Measurements from ENCODE around the gene MCRIP2.
"Not testable (repeated sequence)": the region's sequence is repeated elsewhere in the genome, so short reads cannot be mapped to it uniquely, and the experiment has no call there.

The MCRIP2 gene

GRCh38 chr16:683396-684070, 41.9 kb downstream of the MCRIP2 start:
- DNase-seq, result no peak

DNA sequence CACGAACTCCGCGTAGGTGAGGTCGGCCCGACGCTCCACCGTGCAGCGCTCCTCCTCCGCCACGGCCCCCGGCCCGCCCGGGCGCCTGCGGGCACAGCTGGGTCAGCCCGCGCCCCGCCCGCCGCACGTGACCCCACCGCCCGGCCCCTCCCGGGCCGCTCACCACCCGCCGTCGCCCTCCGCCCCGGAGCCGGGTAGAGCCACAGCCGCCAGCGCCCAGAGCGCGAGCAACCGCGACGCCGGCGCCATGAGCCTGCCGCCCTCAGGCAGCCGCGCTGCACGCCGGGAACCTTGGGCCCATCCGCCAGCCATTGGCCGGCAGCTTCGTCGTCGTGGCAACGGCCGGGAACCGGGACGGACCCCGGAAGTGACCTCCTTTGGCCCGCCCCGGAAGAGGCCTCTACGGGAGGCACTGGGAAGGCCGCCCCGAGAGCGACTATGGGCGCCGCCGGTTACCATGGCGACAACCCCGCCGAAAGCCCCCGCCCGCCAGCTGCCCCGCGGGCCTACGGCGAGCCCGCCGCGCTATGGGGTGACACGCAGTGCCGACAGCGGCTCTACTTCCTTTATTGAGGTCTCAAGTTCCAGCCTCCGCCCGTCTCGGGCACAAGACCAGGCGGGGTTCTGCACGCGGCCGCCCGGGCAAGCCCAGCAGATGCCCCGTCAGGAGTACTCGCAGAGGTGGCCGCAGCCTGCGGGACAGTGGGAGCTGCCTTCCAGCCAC, 42.6 kb downstream of the MCRIP2 start, which contains the start of gene JMJD8:
JMJD8 (minus strand) TSS at position 264 of the 724 bp plus-strand sequence; CDS start at position 249, 15 bp downstream.
- no peak for DNase-seq

DNA sequence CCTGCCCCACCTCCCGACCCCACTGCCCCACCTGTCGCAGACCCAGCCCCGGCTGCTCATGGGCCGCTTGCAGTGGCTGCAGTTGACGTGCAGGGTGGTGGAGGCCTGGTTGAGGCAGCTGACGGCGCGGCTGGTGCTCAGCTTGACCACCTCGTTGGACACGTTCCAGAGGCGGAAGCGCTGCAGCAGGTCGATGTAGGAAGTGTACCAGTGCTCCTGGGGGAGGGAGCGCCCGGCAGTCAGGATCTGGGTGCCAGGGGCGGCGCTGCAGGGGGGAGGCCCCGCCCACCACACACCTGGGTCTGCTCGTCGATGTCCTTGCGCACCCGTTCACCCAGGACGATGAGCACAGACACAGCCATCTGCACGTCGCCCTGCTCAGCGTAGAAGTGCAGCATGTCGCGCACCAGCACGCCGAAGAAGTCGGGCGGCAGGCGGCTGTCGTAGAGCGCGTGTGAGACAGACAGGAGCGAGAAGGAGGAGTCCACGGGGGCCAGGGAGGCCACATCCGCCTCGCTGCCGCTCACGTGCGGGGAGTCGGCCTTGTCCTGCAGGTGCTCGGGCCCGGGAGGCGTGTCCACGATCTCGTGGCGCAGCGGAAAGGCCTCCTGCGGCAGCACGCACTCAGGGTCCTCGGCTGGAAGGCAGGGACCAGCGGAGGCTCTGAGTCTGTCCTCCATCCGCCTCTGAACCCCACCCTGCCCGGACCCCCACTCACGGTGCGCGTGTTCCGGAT, 43.5 kb downstream of the MCRIP2 start:
- DNase-seq, result no peak

- no peak for DNase-seq
Observed at GRCh38 chr16:685967-686366, 44.3 kb downstream of the MCRIP2 start.

DNA sequence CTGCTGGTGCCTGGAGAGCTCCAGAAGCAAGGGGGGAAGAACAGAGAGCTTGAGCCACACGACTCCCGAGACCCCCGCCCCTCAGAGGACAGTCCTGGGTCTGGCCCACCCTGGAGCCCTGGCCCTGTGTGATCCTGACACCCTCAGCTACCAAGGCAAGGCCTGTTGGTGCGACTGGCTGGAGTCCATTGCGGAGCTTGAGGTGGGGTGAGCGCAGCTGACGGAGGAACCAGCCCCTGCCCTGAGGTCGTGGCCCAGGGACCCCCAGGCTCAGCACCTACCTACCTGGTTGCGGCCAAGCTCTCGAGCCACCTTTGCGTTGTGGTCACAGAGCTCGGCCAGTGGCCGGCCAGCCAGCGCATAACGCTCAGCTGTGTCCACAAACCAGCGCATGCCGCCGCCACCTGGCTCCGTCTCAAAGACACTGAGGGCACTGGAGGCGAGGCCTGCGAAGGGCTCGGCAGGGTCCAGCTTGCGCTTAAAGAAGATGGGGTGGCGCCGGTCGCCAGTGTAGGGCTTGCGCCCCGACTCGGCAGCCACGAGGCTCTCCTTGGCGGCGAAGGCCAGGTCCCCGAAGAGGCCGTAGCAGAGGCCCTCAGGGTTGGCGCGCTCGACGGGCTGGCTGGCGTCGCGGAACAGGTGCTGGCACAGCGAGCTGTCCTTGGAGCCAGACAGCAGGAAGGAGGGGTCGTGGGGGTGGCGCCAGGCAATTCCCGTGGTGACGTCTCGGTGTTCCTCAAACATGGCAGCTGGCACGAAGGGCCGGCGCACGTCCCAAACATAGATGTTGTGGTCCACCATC, 45.0 kb downstream of the MCRIP2 start:
- DNase-seq, result no peak

GRCh38 chr16:687499-687898, 45.9 kb downstream of the MCRIP2 start:
- DNase-seq, result no peak

DNA sequence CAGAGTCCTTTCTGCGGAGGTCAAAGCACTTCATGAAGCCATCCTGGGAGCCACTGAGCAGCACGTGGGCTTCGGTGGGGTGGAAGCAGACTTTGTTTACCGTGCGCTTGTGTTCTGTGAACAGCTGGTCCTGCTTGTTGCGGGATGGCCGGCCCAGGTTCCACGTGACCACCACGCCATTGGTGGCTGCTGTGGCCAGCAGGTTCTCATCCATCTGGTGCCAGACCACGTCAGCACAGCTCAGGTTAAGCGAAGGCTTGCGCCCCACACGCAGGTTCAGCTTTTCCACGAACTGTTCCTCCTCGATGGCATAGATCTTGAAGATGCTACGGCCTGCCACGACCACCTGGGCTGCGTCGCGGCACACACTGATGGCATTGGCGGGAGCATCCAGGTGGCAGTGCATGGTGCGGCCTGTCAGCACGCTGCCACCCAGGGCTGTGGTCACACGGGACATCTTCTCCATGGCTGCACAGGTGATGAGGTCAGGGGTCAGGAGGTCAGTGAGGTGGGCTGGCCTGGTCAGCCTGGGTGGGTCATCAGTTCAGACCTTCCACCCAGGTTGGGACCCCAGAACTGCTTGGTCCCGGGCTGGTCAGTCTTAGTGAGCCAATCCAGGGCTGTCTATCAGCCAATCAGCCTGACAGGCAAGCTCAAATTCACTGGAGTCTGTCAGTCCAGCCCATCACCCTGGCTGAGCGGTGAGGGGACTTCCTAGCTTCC, 47.7 kb downstream of the MCRIP2 start:
- DNase-seq, result no peak

DNA sequence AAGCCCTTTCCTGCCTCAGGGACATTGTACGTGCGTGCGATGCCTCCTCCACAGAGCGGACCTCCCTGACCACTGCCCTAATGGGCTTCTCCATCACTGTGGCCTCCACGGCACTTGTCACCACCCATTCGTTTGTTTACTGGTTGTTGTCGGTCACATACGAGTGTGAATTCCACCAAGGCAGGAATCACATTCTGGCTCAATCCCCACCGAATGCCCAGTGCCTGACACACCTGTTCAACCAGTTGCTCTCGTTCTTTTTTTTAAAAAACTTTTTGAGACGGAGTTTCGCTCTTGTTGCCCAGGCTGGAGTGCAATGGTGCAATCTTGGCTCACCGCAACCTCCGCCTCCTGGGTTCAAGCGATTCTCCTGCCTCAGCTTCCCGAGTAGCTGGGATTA, 49.6 kb downstream of the MCRIP2 start:
- DNase-seq, result not testable (repeated sequence)

DNA sequence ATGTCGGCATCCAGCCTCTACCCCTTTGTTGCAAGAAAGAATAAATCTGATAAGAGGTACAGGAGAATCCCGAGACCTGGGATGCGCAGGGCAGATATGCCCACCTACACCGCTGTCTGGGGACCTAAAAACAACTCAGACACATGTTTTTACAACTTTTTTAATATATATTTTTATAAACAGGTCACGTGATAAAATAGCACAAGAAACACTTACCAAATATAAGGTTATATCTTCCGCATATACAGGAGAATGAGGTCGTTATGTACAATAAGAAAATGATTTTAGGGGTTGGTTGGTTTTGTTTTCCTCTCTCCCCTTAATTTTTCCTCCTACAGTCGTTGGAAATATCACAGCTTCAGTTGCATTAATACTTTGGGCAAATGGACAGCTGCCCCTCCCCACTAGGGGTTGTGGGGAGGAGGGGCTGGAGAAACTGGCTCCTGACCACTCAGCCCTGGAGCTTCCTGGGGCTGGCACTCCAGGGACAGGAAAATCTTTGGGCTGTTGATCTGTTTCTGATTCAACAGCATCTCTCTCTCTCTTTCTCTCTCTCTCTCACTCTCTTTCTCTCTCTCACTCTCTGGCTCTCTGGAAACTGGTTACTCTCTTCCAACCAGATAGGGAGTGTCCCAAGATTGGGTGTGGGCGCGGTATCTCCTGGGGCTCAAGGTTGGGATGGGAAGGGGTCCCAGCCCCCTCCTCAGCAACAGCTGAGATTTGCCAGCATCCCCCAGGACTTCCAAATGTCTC, 50.9 kb downstream of the MCRIP2 start:
- DNase-seq, result no peak

DNA sequence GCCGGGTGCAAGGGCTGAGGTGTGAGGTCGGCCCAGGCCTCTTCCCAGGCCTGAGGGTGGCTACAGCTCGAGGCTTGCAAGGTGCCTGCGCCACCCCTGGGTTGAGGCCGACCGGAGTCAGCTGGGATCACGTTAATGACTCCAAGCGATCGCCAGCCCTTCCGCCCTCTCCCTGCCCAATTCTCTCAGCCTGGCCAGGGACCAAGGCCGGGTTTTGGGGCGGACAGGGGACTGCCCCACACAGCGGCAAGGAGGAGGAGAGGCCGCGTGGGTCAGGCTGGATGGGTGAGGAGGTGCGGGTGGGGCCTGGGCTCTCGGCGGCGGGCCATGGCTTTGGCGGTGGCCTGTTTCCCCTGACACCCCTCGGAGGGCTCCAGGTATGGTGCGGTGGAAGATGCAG, 51.7 kb downstream of the MCRIP2 start:
- no peak for DNase-seq

- DNase-seq, result no peak
Observed at GRCh38 chr16:693766-694165, 52.1 kb downstream of the MCRIP2 start.

- no peak for DNase-seq
Observed at GRCh38 chr16:694187-694862, 52.7 kb downstream of the MCRIP2 start.

DNA sequence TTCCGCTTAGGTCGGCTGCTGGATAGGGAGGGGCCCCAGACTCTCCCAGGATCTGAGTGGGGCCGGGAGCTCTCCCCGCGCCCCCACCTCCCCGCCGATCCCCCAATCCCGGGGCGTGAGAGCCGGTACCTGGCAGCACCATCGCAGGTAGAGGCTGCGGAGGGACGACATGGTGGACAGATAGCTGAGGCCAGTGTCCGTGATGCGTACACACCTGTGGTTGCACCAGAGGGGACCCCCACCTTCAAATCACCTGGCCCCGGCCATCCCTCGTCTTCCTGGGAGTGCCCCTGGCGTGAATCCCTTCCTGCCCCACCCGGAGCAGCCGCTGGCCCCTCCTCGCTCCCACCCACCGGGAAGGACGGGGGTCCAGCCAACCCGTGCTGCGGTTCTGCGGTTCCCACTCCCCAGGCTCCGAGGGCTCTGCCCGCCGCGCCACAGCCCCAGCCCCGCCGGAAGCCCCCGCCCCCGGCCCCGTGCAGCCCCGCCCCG, 53.3 kb downstream of the MCRIP2 start:
- no peak for DNase-seq

GRCh38 chr16:695355-696089, 53.9 kb downstream of the MCRIP2 start:
- no peak for DNase-seq

Data from cortex of kidney (tissue), 1 donor.